GM23338 (cell line): Measurements from ENCODE around the gene ID2.

ENCODE experiments used
- JUNB ChIP-seq: IDR thresholded peaks from one replicate; pipeline ENCODE4 v1.6.1; 2016; ENCODE audit warnings: antibody characterized with exemption; ENCODE audit not compliant: unreplicated experiment
- TF ChIP-seq, protein P1 (sequence below): IDR thresholded peaks from one replicate; pipeline ENCODE4 v1.6.1; 2018; ENCODE audit warnings: antibody characterized with exemption; ENCODE audit not compliant: unreplicated experiment

DNA sequence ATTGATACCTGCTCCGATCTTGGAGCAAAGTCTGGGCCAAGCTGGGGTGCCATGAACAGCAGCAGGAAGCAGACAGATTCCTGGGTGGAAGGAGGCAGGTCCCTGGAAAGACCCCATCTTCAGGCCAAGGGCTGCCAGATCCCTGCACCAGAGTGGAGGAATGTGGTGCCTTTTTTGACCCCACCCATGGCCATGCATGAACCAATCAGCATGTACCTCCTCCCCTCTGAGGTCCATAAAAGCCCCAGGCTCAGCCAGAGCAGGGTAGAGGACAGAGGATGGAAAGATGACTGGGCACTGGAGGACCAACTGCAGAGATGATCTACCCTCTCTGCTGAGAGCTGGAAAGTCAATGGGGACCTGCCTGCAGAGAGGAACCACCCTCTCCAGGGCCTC lies 34.4 kb upstream of the ID2 start:
- TF ChIP-seq, protein P1, sequence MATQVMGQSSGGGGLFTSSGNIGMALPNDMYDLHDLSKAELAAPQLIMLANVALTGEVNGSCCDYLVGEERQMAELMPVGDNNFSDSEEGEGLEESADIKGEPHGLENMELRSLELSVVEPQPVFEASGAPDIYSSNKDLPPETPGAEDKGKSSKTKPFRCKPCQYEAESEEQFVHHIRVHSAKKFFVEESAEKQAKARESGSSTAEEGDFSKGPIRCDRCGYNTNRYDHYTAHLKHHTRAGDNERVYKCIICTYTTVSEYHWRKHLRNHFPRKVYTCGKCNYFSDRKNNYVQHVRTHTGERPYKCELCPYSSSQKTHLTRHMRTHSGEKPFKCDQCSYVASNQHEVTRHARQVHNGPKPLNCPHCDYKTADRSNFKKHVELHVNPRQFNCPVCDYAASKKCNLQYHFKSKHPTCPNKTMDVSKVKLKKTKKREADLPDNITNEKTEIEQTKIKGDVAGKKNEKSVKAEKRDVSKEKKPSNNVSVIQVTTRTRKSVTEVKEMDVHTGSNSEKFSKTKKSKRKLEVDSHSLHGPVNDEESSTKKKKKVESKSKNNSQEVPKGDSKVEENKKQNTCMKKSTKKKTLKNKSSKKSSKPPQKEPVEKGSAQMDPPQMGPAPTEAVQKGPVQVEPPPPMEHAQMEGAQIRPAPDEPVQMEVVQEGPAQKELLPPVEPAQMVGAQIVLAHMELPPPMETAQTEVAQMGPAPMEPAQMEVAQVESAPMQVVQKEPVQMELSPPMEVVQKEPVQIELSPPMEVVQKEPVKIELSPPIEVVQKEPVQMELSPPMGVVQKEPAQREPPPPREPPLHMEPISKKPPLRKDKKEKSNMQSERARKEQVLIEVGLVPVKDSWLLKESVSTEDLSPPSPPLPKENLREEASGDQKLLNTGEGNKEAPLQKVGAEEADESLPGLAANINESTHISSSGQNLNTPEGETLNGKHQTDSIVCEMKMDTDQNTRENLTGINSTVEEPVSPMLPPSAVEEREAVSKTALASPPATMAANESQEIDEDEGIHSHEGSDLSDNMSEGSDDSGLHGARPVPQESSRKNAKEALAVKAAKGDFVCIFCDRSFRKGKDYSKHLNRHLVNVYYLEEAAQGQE: no peak
- no peak for TF ChIP-seq JUNB
